OCI-LY1 (cell line): Measurements from ENCODE around the gene SLC2A5.

Experiments
- H2AFZ ChIP-seq: fragments of 200-600 bp; sonication (generic), shearing (Covaris generic); 2 replicates; pipeline ENCODE4 v1.6.0; 2014; ENCODE audit warnings: antibody characterized with exemption, mild to moderate bottlenecking, low read length
- H3F3A ChIP-seq: fragments of 200-600 bp; sonication (generic), shearing (Covaris generic); 2 replicates; pipeline ENCODE4 v1.6.0; 2014; ENCODE audit warnings: mild to moderate bottlenecking, antibody characterized with exemption, low read length, moderate library complexity; ENCODE audit not compliant: insufficient read depth
- H3K27ac ChIP-seq: fragments of 200-600 bp; sonication (generic); 2 replicates; pipeline ENCODE4 v1.5.1; 2014; ENCODE audit warnings: low read length, mixed run types, mild to moderate bottlenecking, low read depth; ENCODE audit not compliant: poor library complexity, severe bottlenecking
- H3K27me3 ChIP-seq: fragments of 200-600 bp; sonication (generic); 2 replicates; pipeline ENCODE4 v1.6.0; 2014; ENCODE audit warnings: antibody characterized with exemption, mild to moderate bottlenecking, low read length, moderate library complexity; ENCODE audit not compliant: insufficient read depth
- H3K36me3 ChIP-seq: fragments of 200-600 bp; sonication (generic); 2 replicates; pipeline ENCODE4 v1.6.1; 2014; ENCODE audit warnings: mild to moderate bottlenecking, antibody characterized with exemption, low read length, moderate library complexity, mixed read lengths; ENCODE audit not compliant: insufficient read depth
- H3K4me1 ChIP-seq: fragments of 200-600 bp; sonication (generic); 2 replicates; pipeline ENCODE4 v1.5.1; 2014; ENCODE audit warnings: mild to moderate bottlenecking, low read length, moderate library complexity; ENCODE audit not compliant: insufficient read depth, severe bottlenecking
- H3K4me2 ChIP-seq: fragments of 200-600 bp; sonication (generic), shearing (Covaris generic); 2 replicates; pipeline ENCODE4 v1.6.1; 2014; ENCODE audit warnings: low read length
- H3K4me3 ChIP-seq: fragments of 200-600 bp; sonication (generic); 2 replicates; pipeline ENCODE4 v1.5.1; 2014; ENCODE audit warnings: low read length, low read depth, mild to moderate bottlenecking, mixed read lengths; ENCODE audit not compliant: poor library complexity, severe bottlenecking
- H3K79me2 ChIP-seq: fragments of 200-600 bp; shearing (Covaris generic); 2 replicates; pipeline ENCODE4 v1.6.1; 2016; ENCODE audit warnings: mixed run types, low read length, mixed read lengths; ENCODE audit not compliant: insufficient read depth
- H3K9ac ChIP-seq: fragments of 200-600 bp; sonication (generic), shearing (Covaris generic); 2 replicates; pipeline ENCODE4 v1.6.1; 2014; ENCODE audit warnings: mild to moderate bottlenecking, low read length, mixed read lengths
- H3K9me2 ChIP-seq: fragments of 200-600 bp; sonication (generic), shearing (Covaris generic); 2 replicates; pipeline ENCODE4 v1.6.1; 2014; ENCODE audit warnings: low read depth, mild to moderate bottlenecking, low read length, mixed read lengths
- H3K9me3 ChIP-seq: fragments of 200-600 bp; shearing (Covaris generic); 2 replicates; pipeline ENCODE4 v1.6.1; 2014; ENCODE audit warnings: low read length, mixed read lengths
- H4K20me1 ChIP-seq: fragments of 200-600 bp; sonication (generic), shearing (Covaris generic); 2 replicates; pipeline ENCODE4 v1.6.0; 2016; ENCODE audit warnings: mild to moderate bottlenecking, low read length; ENCODE audit not compliant: insufficient read depth
- CTCF ChIP-seq: fragments of 200-600 bp; sonication (generic), shearing (Covaris generic); IDR thresholded peaks from 2 replicates; pipeline ENCODE4 v1.5.1; 2017; ENCODE audit warnings: mild to moderate bottlenecking, antibody characterized with exemption, low read length, moderate library complexity, mixed read lengths
- EZH2 ChIP-seq: fragments of 200-600 bp; sonication (generic), shearing (Covaris generic); IDR thresholded peaks from 2 replicates; pipeline ENCODE4 v1.8.0; 2017; ENCODE audit warnings: borderline replicate concordance, mixed run types, mild to moderate bottlenecking, antibody characterized with exemption, low read length, moderate library complexity, mixed read lengths

Gene SLC2A5

GRCh38 chr1:8988618-8988967, 80.8 kb downstream of the SLC2A5 start:
- H3K4me2 ChIP-seq, result no peak overlapping the region
- H3K27ac ChIP-seq, result no peak overlapping the region
- H3F3A ChIP-seq, result no peaks in the 10 kb centered on the region
- H2AFZ ChIP-seq, result no peak overlapping the region
- no peaks in the 10 kb centered on the region for H4K20me1 ChIP-seq
- peaks cover 11% of the 10 kb centered on the region; the same call in 1 of the 2 replicates for H3K27me3 ChIP-seq
- TF ChIP-seq EZH2 (no peak), CTCF (no peak)
- peaks cover 9% of the 10 kb centered on the region for H3K9me3 ChIP-seq
- no peak overlapping the region for H3K4me3 ChIP-seq
- peaks cover 4% of the 10 kb centered on the region; the same call in 1 of the 2 replicates for H3K36me3 ChIP-seq
- H3K4me1 ChIP-seq, result peaks cover 15% of the 10 kb centered on the region
- no peaks in the 10 kb centered on the region for H3K9me2 ChIP-seq
- no peaks in the 10 kb centered on the region for H3K79me2 ChIP-seq
- H3K9ac ChIP-seq, result no peak overlapping the region

GRCh38 chr1:8987881-8988617, 81.4 kb downstream of the SLC2A5 start:
- Histone ChIP-seq H3K27ac (no peak overlapping the region), H4K20me1 (no peaks in the 10 kb centered on the region), H3K9me2 (no peaks in the 10 kb centered on the region), H3K27me3 (peaks cover 9% of the 10 kb centered on the region; the same call in 1 of the 2 replicates), H3K36me3 (peaks cover 4% of the 10 kb centered on the region; the same call in 1 of the 2 replicates), H3K9ac (no peak overlapping the region), H2AFZ (no peak overlapping the region), H3K4me1 (peaks cover 15% of the 10 kb centered on the region), H3K4me3 (no peak overlapping the region), H3K9me3 (peaks cover 6% of the 10 kb centered on the region), H3F3A (no peaks in the 10 kb centered on the region), H3K79me2 (no peaks in the 10 kb centered on the region), H3K4me2 (no peak overlapping the region)
- TF ChIP-seq CTCF, result peak; percentile 93
- no peak for TF ChIP-seq EZH2

GRCh38 chr1:8986814-8987190, 82.6 kb downstream of the SLC2A5 start:
- Histone ChIP-seq H3K9ac (no peak overlapping the region), H3K9me2 (no peaks in the 10 kb centered on the region), H3K4me1 (peaks cover 15% of the 10 kb centered on the region), H3K36me3 (no peaks in the 10 kb centered on the region), H3F3A (no peaks in the 10 kb centered on the region), H4K20me1 (no peaks in the 10 kb centered on the region), H3K27me3 (peaks cover 3% of the 10 kb centered on the region; the same call in 1 of the 2 replicates), H3K79me2 (no peaks in the 10 kb centered on the region), H3K4me2 (no peak overlapping the region), H3K4me3 (no peak overlapping the region), H2AFZ (no peak overlapping the region), H3K9me3 (no peaks in the 10 kb centered on the region), H3K27ac (no peak overlapping the region)
- TF ChIP-seq EZH2 (no peak), CTCF (no peak)
